SK-N-SH treated with all-trans-retinoic acid at 6 μM for 48 hours (cell line): ENCODE data around the gene FBXO10.

Source experiments
- ATAC-seq: fragments of 200-7000 bp; cut with Tn5 transposase; 3 replicates; pipeline ENCODE4 v1.9.1; 2020; ENCODE audit warnings: mild to moderate bottlenecking, moderate library complexity
- ARNTL ChIP-seq: fragments of 450-650 bp; formaldehyde crosslinking; IDR thresholded peaks from 2 replicates; pipeline ENCODE4 v1.5.0; 2020; ENCODE audit warnings: low read depth, mild to moderate bottlenecking, moderate library complexity, borderline replicate concordance
- CSDC2 ChIP-seq: fragments of 250-450 bp; sonication (Bioruptor Pico); IDR thresholded peaks from 2 replicates; pipeline ENCODE4 v1.5.0; 2020; ENCODE audit warnings: mild to moderate bottlenecking, moderate library complexity
- ESRRG ChIP-seq: fragments of 250-450 bp; sonication (Bioruptor Pico); IDR thresholded peaks from 2 replicates; pipeline ENCODE4 v1.6.1; 2021; ENCODE audit warnings: mild to moderate bottlenecking
- GLIS3 ChIP-seq: fragments of 250-450 bp; sonication (Bioruptor Pico); IDR thresholded peaks from 2 replicates; pipeline ENCODE4 v1.5.0; 2020; ENCODE audit warnings: mild to moderate bottlenecking, moderate library complexity
- ISL1 ChIP-seq: fragments of 250-450 bp; sonication (Bioruptor Pico); IDR thresholded peaks from 2 replicates; pipeline ENCODE4 v2.1.2; 2022; ENCODE audit warnings: mild to moderate bottlenecking, moderate library complexity
- OSR1 ChIP-seq: fragments of 250-450 bp; sonication (Bioruptor Pico); IDR thresholded peaks from 2 replicates; pipeline ENCODE4 v1.8.0; 2022; ENCODE audit warnings: moderate library complexity, mild to moderate bottlenecking, inconsistent platforms
- RARB ChIP-seq: fragments of 250-450 bp; sonication (Bioruptor Pico); IDR thresholded peaks from 2 replicates; pipeline ENCODE4 v1.8.0; 2021; ENCODE audit warnings: mild to moderate bottlenecking, moderate library complexity
- SNAI2 ChIP-seq: fragments of 250-450 bp; sonication (Bioruptor Pico); IDR thresholded peaks from 2 replicates; pipeline ENCODE4 v1.5.0; 2020; ENCODE audit warnings: mild to moderate bottlenecking, moderate library complexity
- TCF4 ChIP-seq: fragments of 250-450 bp; sonication (Bioruptor Pico); IDR thresholded peaks from 2 replicates; pipeline ENCODE4 v1.8.0; 2021; ENCODE audit warnings: mild to moderate bottlenecking, moderate library complexity, borderline replicate concordance
- TOX ChIP-seq: fragments of 250-450 bp; sonication (Bioruptor Pico); IDR thresholded peaks from 2 replicates; pipeline ENCODE4 v1.8.0; 2021; ENCODE audit warnings: mild to moderate bottlenecking, moderate library complexity, borderline replicate concordance
- ZFP3 ChIP-seq: fragments of 250-450 bp; sonication (Bioruptor Pico); IDR thresholded peaks from 2 replicates; pipeline ENCODE4 v1.5.0; 2020; ENCODE audit warnings: mild to moderate bottlenecking, moderate library complexity
- ZFP30 ChIP-seq: fragments of 450-650 bp; formaldehyde crosslinking; IDR thresholded peaks from 2 replicates; pipeline ENCODE4 v1.5.0; 2022; ENCODE audit warnings: mild to moderate bottlenecking, moderate library complexity
- ZNF565 ChIP-seq: fragments of 450-650 bp; formaldehyde crosslinking; conservative IDR thresholded peaks from 2 replicates; pipeline ENCODE4 v1.5.0; 2020; ENCODE audit warnings: low read depth, mild to moderate bottlenecking, moderate library complexity
- ZNF70 ChIP-seq: fragments of 450-650 bp; formaldehyde crosslinking; IDR thresholded peaks from 2 replicates; pipeline ENCODE4 v1.5.0; 2020; ENCODE audit warnings: mild to moderate bottlenecking, moderate library complexity
- ZNF8 ChIP-seq: fragments of 450-650 bp; formaldehyde crosslinking; IDR thresholded peaks from 2 replicates; pipeline ENCODE4 v1.5.0; 2020; ENCODE audit warnings: mild to moderate bottlenecking, moderate library complexity
- TF ChIP-seq, protein P1 (sequence below): fragments of 250-450 bp; sonication (Bioruptor Pico); IDR thresholded peaks from 2 replicates; pipeline ENCODE4 v1.5.1; 2021; ENCODE audit warnings: mild to moderate bottlenecking, moderate library complexity
- TF ChIP-seq, protein P2 (sequence below): fragments of 250-450 bp; sonication (Bioruptor Pico); IDR thresholded peaks from 2 replicates; pipeline ENCODE4 v1.5.0; 2020; ENCODE audit warnings: mild to moderate bottlenecking, moderate library complexity
- TF ChIP-seq, protein P3 (sequence below): fragments of 250-450 bp; sonication (Bioruptor Pico); IDR thresholded peaks from 2 replicates; pipeline ENCODE4 v1.5.1; 2020; ENCODE audit warnings: low read depth, mild to moderate bottlenecking, moderate library complexity
- TF ChIP-seq, protein P4 (sequence below): fragments of 250-450 bp; sonication (Bioruptor Pico); IDR thresholded peaks from 2 replicates; pipeline ENCODE4 v1.8.0; 2020; ENCODE audit warnings: mild to moderate bottlenecking, moderate library complexity, borderline replicate concordance
- TF ChIP-seq, protein P5 (sequence below): fragments of 250-450 bp; sonication (Bioruptor Pico); IDR thresholded peaks from 2 replicates; pipeline ENCODE4 v1.8.0; 2021; ENCODE audit warnings: low read depth, mild to moderate bottlenecking, moderate library complexity, borderline replicate concordance

FBXO10 gene

DNA sequence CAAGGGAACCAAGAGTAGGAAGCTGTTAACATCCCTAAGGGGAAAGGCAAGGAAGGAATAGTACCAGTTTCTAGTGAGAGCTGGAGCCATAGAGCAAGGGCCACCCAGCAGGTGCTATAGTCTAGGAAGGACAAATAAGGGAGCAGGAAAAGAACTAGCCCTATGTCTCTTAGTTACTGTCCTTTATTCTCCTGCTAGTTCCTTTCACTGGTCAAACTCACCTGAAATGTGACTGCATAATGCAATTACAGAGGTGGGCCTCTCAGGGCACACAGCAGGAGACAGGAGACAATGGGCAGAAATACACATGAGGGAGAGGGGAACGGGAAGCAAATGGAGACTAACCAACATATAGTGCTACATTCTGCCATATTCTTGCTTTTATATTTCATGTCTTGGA lies 47.9 kb upstream of the FBXO10 start:
- TF ChIP-seq ISL1, result no peak
- TF ChIP-seq, all 23 proteins: peak for 0
- no peak for ATAC-seq

DNA sequence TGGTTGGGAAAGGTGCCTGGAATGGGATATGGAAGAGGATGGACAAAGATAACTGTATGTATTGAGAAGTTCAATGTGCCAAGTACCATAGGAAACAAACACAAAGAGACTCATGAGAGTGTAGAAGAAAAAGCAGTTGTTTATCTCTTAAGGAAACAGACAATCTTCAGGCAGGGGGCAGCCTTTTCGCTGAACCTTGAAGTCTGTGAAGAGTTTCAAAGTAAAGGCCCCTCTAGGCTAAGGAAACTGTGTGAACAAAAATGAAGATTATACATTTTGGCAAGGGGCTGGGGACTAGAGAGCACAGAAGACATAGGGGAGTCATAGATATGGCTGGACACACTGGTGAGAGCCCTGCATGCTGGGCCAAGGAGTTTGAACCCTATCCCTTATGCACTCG lies 47.1 kb upstream of the FBXO10 start:
- TF ChIP-seq, protein P1, sequence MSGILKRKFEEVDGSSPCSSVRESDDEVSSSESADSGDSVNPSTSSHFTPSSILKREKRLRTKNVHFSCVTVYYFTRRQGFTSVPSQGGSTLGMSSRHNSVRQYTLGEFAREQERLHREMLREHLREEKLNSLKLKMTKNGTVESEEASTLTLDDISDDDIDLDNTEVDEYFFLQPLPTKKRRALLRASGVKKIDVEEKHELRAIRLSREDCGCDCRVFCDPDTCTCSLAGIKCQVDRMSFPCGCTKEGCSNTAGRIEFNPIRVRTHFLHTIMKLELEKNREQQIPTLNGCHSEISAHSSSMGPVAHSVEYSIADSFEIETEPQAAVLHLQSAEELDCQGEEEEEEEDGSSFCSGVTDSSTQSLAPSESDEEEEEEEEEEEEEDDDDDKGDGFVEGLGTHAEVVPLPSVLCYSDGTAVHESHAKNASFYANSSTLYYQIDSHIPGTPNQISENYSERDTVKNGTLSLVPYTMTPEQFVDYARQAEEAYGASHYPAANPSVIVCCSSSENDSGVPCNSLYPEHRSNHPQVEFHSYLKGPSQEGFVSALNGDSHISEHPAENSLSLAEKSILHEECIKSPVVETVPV, result no peak
- TF ChIP-seq, all 23 proteins: peak for 0
- ATAC-seq, result no peak

DNA sequence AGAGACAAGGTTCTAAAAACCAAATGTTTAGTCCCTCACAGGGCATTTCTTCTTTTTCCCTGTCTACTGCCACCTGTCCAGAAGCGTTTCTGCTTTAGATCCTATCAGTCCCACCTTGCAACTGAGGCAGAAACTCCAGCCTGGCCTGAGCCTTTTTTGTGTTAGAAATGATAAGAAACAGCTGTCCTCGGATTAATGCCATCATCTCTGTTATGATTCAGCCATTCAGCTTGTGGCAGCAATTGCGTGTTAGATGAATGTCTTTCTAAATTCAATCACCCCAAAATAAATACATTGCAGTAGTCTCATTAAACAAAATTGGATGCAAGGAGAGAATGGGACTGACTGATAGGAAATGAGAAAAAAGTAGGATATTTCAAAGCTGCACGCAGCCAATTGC lies 46.3 kb upstream of the FBXO10 start:
- ATAC-seq, result peak; percentile 21; the same call in 2 of the 3 replicates
- peak; percentile 80; the same call in 1 of the 2 replicates for TF ChIP-seq TCF4 (CRISPR knock-in tag)
- TF ChIP-seq GLIS3, result 0 out of 2 replicates have a peak, but pooled peaks have one; percentile 19
- TF ChIP-seq, protein P2, sequence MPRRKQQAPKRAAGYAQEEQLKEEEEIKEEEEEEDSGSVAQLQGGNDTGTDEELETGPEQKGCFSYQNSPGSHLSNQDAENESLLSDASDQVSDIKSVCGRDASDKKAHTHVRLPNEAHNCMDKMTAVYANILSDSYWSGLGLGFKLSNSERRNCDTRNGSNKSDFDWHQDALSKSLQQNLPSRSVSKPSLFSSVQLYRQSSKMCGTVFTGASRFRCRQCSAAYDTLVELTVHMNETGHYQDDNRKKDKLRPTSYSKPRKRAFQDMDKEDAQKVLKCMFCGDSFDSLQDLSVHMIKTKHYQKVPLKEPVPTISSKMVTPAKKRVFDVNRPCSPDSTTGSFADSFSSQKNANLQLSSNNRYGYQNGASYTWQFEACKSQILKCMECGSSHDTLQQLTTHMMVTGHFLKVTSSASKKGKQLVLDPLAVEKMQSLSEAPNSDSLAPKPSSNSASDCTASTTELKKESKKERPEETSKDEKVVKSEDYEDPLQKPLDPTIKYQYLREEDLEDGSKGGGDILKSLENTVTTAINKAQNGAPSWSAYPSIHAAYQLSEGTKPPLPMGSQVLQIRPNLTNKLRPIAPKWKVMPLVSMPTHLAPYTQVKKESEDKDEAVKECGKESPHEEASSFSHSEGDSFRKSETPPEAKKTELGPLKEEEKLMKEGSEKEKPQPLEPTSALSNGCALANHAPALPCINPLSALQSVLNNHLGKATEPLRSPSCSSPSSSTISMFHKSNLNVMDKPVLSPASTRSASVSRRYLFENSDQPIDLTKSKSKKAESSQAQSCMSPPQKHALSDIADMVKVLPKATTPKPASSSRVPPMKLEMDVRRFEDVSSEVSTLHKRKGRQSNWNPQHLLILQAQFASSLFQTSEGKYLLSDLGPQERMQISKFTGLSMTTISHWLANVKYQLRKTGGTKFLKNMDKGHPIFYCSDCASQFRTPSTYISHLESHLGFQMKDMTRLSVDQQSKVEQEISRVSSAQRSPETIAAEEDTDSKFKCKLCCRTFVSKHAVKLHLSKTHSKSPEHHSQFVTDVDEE, result peak; percentile 83; the same call in 1 of the 2 replicates
- TF ChIP-seq SNAI2 (CRISPR knock-in tag), result peak; percentile 47; the same call in 1 of the 2 replicates
- no peak for TF ChIP-seq ESRRG

DNA sequence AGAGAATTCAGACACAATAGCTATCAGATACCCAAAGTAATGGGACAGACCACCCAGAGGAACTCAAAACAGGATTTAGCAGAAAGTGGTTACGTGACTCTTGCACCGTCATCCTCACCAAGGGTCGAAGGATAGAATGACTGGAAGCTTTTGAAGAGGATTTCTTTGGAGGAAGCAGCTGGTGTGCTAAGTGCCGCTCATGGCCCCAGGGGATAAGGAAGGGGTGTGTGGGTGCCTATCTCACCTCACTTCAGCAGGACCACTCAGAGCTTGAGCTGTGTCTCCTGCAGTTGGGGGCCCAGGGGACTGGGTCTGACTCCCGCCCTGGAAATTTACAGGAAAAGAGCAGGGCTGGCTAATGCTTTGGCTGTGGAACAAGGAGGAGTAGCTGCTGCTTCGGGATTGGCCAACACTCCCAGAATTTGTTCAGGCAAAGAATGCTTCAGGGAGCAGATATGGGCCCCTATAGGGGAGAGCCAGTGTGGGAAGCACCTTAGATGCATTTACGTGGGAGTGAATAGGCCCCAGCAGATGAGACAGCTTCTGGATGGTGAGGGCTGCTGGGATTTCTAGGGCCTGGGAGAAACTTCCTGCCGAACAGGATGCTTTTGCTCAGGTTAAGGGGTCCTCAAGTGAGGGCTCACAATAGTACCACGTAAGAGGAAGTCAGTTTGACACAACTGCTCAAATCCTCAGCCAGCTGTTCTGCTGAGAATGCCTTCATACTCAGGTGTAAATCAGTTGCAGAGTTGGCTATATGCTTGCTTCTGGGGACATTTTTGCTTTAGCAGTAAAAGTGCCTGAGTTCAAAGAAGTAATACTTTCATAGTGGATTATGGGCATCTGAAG lies 45.3 kb upstream of the FBXO10 start:
- no peak for TF ChIP-seq ZNF8
- TF ChIP-seq, protein P3, sequence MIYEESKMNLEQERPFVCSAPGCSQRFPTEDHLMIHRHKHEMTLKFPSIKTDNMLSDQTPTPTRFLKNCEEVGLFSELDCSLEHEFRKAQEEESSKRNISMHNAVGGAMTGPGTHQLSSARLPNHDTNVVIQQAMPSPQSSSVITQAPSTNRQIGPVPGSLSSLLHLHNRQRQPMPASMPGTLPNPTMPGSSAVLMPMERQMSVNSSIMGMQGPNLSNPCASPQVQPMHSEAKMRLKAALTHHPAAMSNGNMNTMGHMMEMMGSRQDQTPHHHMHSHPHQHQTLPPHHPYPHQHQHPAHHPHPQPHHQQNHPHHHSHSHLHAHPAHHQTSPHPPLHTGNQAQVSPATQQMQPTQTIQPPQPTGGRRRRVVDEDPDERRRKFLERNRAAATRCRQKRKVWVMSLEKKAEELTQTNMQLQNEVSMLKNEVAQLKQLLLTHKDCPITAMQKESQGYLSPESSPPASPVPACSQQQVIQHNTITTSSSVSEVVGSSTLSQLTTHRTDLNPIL (CRISPR knock-in tag), result no peak
- no peak for TF ChIP-seq ARNTL (CRISPR knock-in tag)
- no peak for TF ChIP-seq TOX (CRISPR knock-in tag)
- ATAC-seq, result no peak

DNA sequence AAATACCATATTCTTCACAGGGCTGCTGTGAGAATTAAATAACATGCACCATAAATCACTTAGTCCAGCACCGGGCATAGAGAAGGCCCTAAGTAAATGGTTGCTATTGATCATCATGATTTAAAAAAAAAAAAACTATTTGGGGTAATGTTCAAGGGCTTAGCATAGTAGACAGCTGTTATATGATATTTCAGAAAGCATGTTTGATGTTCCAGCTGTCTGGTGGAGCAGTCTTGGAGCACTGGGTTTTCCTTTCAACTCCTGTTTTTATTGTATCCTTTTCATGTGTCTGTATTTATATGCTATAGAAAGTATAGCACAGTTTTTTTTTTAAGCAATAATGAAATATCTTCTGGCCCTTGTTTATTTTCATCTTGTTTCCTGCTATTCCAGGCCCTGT lies 44.2 kb upstream of the FBXO10 start:
- no peak for ATAC-seq
- TF ChIP-seq ZNF8 (no peak), ZNF565 (CRISPR knock-in tag) (no peak)

DNA sequence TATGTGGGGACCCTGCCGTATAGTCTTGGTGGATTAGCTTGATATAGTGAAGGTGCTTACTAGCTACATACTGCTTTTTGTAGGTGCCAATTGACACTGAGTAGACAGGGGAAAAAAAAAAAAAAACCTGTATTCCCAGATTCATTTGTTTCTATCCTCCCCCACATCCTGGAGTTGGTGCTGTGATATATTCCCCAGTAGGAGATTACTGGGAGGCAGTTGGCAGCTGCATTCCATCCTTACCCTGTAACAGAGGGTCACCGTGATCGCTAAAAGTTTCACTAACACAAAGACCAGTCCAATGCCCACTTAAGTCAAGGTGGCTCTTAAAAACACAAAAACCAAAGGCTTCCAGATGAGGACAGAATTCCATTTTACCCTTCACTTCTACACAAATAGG lies 43.6 kb upstream of the FBXO10 start:
- TF ChIP-seq, protein P3 (CRISPR knock-in tag), result no peak
- TF ChIP-seq ZFP3 (CRISPR knock-in tag) (no peak), GLIS3 (no peak), ZNF70 (no peak), ISL1 (no peak), OSR1 (CRISPR knock-in tag) (no peak), CSDC2 (CRISPR knock-in tag) (no peak), TOX (CRISPR knock-in tag) (no peak), ZNF565 (CRISPR knock-in tag) (no peak), SNAI2 (CRISPR knock-in tag) (no peak), RARB (CRISPR knock-in tag) (no peak), ZFP30 (no peak)
- TF ChIP-seq, protein P4, sequence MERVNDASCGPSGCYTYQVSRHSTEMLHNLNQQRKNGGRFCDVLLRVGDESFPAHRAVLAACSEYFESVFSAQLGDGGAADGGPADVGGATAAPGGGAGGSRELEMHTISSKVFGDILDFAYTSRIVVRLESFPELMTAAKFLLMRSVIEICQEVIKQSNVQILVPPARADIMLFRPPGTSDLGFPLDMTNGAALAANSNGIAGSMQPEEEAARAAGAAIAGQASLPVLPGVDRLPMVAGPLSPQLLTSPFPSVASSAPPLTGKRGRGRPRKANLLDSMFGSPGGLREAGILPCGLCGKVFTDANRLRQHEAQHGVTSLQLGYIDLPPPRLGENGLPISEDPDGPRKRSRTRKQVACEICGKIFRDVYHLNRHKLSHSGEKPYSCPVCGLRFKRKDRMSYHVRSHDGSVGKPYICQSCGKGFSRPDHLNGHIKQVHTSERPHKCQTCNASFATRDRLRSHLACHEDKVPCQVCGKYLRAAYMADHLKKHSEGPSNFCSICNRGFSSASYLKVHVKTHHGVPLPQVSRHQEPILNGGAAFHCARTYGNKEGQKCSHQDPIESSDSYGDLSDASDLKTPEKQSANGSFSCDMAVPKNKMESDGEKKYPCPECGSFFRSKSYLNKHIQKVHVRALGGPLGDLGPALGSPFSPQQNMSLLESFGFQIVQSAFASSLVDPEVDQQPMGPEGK (CRISPR knock-in tag), result no peak
- TF ChIP-seq, protein P1, result no peak
- TF ChIP-seq, protein P5, sequence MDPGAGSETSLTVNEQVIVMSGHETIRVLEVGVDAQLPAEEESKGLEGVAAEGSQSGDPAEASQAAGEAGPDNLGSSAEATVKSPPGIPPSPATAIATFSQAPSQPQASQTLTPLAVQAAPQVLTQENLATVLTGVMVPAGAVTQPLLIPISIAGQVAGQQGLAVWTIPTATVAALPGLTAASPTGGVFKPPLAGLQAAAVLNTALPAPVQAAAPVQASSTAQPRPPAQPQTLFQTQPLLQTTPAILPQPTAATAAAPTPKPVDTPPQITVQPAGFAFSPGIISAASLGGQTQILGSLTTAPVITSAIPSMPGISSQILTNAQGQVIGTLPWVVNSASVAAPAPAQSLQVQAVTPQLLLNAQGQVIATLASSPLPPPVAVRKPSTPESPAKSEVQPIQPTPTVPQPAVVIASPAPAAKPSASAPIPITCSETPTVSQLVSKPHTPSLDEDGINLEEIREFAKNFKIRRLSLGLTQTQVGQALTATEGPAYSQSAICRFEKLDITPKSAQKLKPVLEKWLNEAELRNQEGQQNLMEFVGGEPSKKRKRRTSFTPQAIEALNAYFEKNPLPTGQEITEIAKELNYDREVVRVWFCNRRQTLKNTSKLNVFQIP (CRISPR knock-in tag), result no peak
- no peak for ATAC-seq
